BLaER1 (cell line): ENCODE results near the gene RASA1.

ENCODE experiments used
- H3K27ac ChIP-seq: shearing (Covaris generic); formaldehyde crosslinking; 2 replicates; pipeline ENCODE4 v1.8.1; 2022
- H3K27me3 ChIP-seq: shearing (Covaris generic); formaldehyde crosslinking; 2 replicates; pipeline ENCODE4 v1.8.1; 2022
- H3K36me3 ChIP-seq: shearing (Covaris generic); formaldehyde crosslinking; 2 replicates; pipeline ENCODE4 v1.8.1; 2022
- H3K4me1 ChIP-seq: shearing (Covaris generic); formaldehyde crosslinking; 2 replicates; pipeline ENCODE4 v1.8.1; 2022
- H3K4me2 ChIP-seq: shearing (Covaris generic); formaldehyde crosslinking; 2 replicates; pipeline ENCODE4 v1.8.1; 2022
- H3K4me3 ChIP-seq: shearing (Covaris generic); formaldehyde crosslinking; 2 replicates; pipeline ENCODE4 v1.8.1; 2022
- H3K9ac ChIP-seq: shearing (Covaris generic); formaldehyde crosslinking; 2 replicates; pipeline ENCODE4 v1.8.1; 2022
- H3K9me3 ChIP-seq: shearing (Covaris generic); formaldehyde crosslinking; 2 replicates; pipeline ENCODE4 v1.8.1; 2022
- H4K20me1 ChIP-seq: shearing (Covaris generic); formaldehyde crosslinking; 2 replicates; pipeline ENCODE4 v1.8.1; 2022
- Cebpa-rat ChIP-seq: shearing (Covaris generic); IDR thresholded peaks from 2 replicates; pipeline ENCODE4 v1.8.1; 2022

Gene RASA1

GRCh38 chr5:87347841-87348240, 80.2 kb downstream of the RASA1 start:
- Histone ChIP-seq H4K20me1 (no peaks in the 10 kb centered on the region), H3K36me3 (peaks cover 33% of the 10 kb centered on the region), H3K9ac (no peak overlapping the region), H3K4me3 (no peak overlapping the region), H3K27me3 (no peaks in the 10 kb centered on the region), H3K4me1 (no peaks in the 10 kb centered on the region), H3K4me2 (no peak overlapping the region), H3K9me3 (peaks cover 8% of the 10 kb centered on the region; the same call in 1 of the 2 replicates), H3K27ac (no peak overlapping the region)
- TF ChIP-seq Cebpa-rat = no peak

- peaks cover 54% of the 10 kb centered on the region for H3K36me3 ChIP-seq
- peaks cover 8% of the 10 kb centered on the region for H3K9me3 ChIP-seq
- no peak overlapping the region for H3K27ac ChIP-seq
Measured at GRCh38 chr5:87354496-87354895, 86.8 kb downstream of the RASA1 start.

GRCh38 chr5:87359106-87359505, 91.4 kb downstream of the RASA1 start:
- TF ChIP-seq Cebpa-rat = no peak

More at GRCh38 chr5:87354496-87354895, 86.8 kb downstream of the RASA1 start:
- Histone ChIP-seq H3K9ac (no peak overlapping the region), H3K4me2 (no peak overlapping the region), H3K4me3 (no peak overlapping the region), H3K4me1 (no peaks in the 10 kb centered on the region), H3K27me3 (no peaks in the 10 kb centered on the region), H4K20me1 (no peaks in the 10 kb centered on the region)
- no peak for TF ChIP-seq Cebpa-rat

GRCh38 chr5:87360132-87360531, 92.4 kb downstream of the RASA1 start:
- H3K27me3 ChIP-seq = no peaks in the 10 kb centered on the region
- H3K4me2 ChIP-seq = no peak overlapping the region
- H3K9ac ChIP-seq = no peak overlapping the region
- H3K9me3 ChIP-seq = peaks cover 4% of the 10 kb centered on the region
- TF ChIP-seq Cebpa-rat = no peak
- no peak overlapping the region for H3K4me3 ChIP-seq
- no peaks in the 10 kb centered on the region for H4K20me1 ChIP-seq
- H3K36me3 ChIP-seq = peaks cover 60% of the 10 kb centered on the region
- no peaks in the 10 kb centered on the region for H3K4me1 ChIP-seq
- no peak overlapping the region for H3K27ac ChIP-seq

More at GRCh38 chr5:87359106-87359505, 91.4 kb downstream of the RASA1 start:
- H3K4me3 ChIP-seq = no peak overlapping the region
- peaks cover 8% of the 10 kb centered on the region for H3K9me3 ChIP-seq
- H3K36me3 ChIP-seq = peaks cover 61% of the 10 kb centered on the region
- no peaks in the 10 kb centered on the region for H4K20me1 ChIP-seq
- H3K9ac ChIP-seq = no peak overlapping the region
- no peaks in the 10 kb centered on the region for H3K27me3 ChIP-seq
- no peaks in the 10 kb centered on the region for H3K4me1 ChIP-seq
- H3K27ac ChIP-seq = no peak overlapping the region
- no peak overlapping the region for H3K4me2 ChIP-seq

GRCh38 chr5:87361031-87361445, 93.4 kb downstream of the RASA1 start:
- no peak overlapping the region for H3K4me3 ChIP-seq
- H3K4me2 ChIP-seq = no peak overlapping the region
- H4K20me1 ChIP-seq = no peaks in the 10 kb centered on the region
- H3K4me1 ChIP-seq = no peaks in the 10 kb centered on the region
- no peaks in the 10 kb centered on the region for H3K9me3 ChIP-seq
- H3K27me3 ChIP-seq = no peaks in the 10 kb centered on the region
- H3K27ac ChIP-seq = no peak overlapping the region
- no peak for TF ChIP-seq Cebpa-rat
- no peak overlapping the region for H3K9ac ChIP-seq
- peaks cover 51% of the 10 kb centered on the region for H3K36me3 ChIP-seq

GRCh38 chr5:87361536-87362213, 94.0 kb downstream of the RASA1 start:
- Histone ChIP-seq H3K27me3 (no peaks in the 10 kb centered on the region), H3K9me3 (no peaks in the 10 kb centered on the region), H3K9ac (no peak overlapping the region), H4K20me1 (no peaks in the 10 kb centered on the region), H3K4me1 (no peaks in the 10 kb centered on the region), H3K4me2 (no peak overlapping the region), H3K36me3 (peaks cover 48% of the 10 kb centered on the region), H3K27ac (no peak overlapping the region), H3K4me3 (no peak overlapping the region)
- no peak for TF ChIP-seq Cebpa-rat

- Histone ChIP-seq H3K9ac (no peak overlapping the region), H3K36me3 (peaks cover 47% of the 10 kb centered on the region), H3K9me3 (no peaks in the 10 kb centered on the region), H3K4me1 (no peaks in the 10 kb centered on the region), H4K20me1 (no peaks in the 10 kb centered on the region), H3K4me3 (no peak overlapping the region), H3K27me3 (no peaks in the 10 kb centered on the region), H3K27ac (no peak overlapping the region), H3K4me2 (no peak overlapping the region)
- no peak for TF ChIP-seq Cebpa-rat
Measured at GRCh38 chr5:87367243-87367642, 99.6 kb downstream of the RASA1 start.

- no peaks in the 10 kb centered on the region for H3K27me3 ChIP-seq
- H3K27ac ChIP-seq = no peak overlapping the region
- no peaks in the 10 kb centered on the region for H3K9me3 ChIP-seq
- H3K4me1 ChIP-seq = no peaks in the 10 kb centered on the region
- H3K36me3 ChIP-seq = peaks cover 55% of the 10 kb centered on the region
- no peaks in the 10 kb centered on the region for H4K20me1 ChIP-seq
- H3K9ac ChIP-seq = no peak overlapping the region
- H3K4me3 ChIP-seq = no peak overlapping the region
- no peak for TF ChIP-seq Cebpa-rat
- no peak overlapping the region for H3K4me2 ChIP-seq
Measured at GRCh38 chr5:87368601-87369000, 100.9 kb downstream of the RASA1 start.

GRCh38 chr5:87369431-87369830, 101.7 kb downstream of the RASA1 start:
- Histone ChIP-seq H4K20me1 (no peaks in the 10 kb centered on the region), H3K4me1 (no peaks in the 10 kb centered on the region), H3K9ac (no peak overlapping the region), H3K27ac (no peak overlapping the region), H3K36me3 (peaks cover 51% of the 10 kb centered on the region), H3K4me2 (no peak overlapping the region), H3K27me3 (no peaks in the 10 kb centered on the region), H3K9me3 (no peaks in the 10 kb centered on the region), H3K4me3 (no peak overlapping the region)
- TF ChIP-seq Cebpa-rat = no peak

GRCh38 chr5:87372705-87373104, 105.0 kb downstream of the RASA1 start:
- Histone ChIP-seq H3K9ac (no peak overlapping the region), H3K4me1 (no peaks in the 10 kb centered on the region), H4K20me1 (no peaks in the 10 kb centered on the region), H3K27ac (no peak overlapping the region), H3K27me3 (no peaks in the 10 kb centered on the region), H3K36me3 (peaks cover 61% of the 10 kb centered on the region), H3K4me2 (no peak overlapping the region), H3K9me3 (no peaks in the 10 kb centered on the region), H3K4me3 (no peak overlapping the region)
- TF ChIP-seq Cebpa-rat = no peak
